BE2C (cell line): ENCODE data around the gene UBE2E2.

Experiments used
- DNase-seq: peaks from one replicate; pipeline ENCODE4 v3.0.0-alpha.2; 2020
- H3K27me3 ChIP-seq: fragments of 250-450 bp; sonication (Bioruptor Pico); 2 replicates; pipeline ENCODE4 v1.5.1; 2020; ENCODE audit warnings: mild to moderate bottlenecking
- H3K36me3 ChIP-seq: fragments of 250-450 bp; sonication (Bioruptor Pico); 2 replicates; pipeline ENCODE4 v1.5.1; 2020; ENCODE audit warnings: mild to moderate bottlenecking
- H3K4me1 ChIP-seq: fragments of 250-450 bp; sonication (Bioruptor Pico); 2 replicates; pipeline ENCODE4 v1.5.1; 2020
- H3K4me3 ChIP-seq: 2 replicates; pipeline ENCODE4 v1.5.1; 2011; ENCODE audit warnings: low read depth, low read length
- H3K9me3 ChIP-seq: fragments of 250-450 bp; sonication (Bioruptor Pico); 2 replicates; pipeline ENCODE4 v1.5.1; 2020
- TF ChIP-seq, protein P1 (sequence below): IDR thresholded peaks from 2 replicates; pipeline ENCODE4 v1.5.1; 2012; ENCODE audit warnings: mild to moderate bottlenecking, low read depth, low read length

UBE2E2 gene

DNA sequence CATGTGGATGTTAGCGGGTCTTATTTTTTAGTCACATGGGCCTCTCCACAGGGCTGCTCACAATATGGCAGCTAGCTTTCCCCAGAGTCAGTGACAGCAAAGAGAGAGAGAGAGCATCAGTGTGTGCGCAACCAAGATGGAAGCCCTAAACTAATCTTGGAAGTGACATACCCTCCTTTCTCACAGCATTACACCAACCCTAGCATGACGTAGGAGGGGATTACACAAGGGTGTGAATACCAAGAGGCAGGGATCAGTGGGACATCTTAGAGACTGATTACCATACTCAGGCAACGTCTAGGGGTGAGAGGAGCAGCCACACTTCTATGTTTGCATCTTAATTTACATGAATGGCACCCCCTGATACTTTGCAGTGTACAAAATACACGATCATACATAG lies 3.5 kb upstream of the UBE2E2 start:
- Histone ChIP-seq H3K9me3 (no peaks in the 10 kb centered on the region), H3K4me1 (no peaks in the 10 kb centered on the region), H3K4me3 (no peak overlapping the region), H3K27me3 (0 out of 2 replicates have a peak, but pooled peaks cover 4% of the 10 kb centered on the region), H3K36me3 (no peaks in the 10 kb centered on the region)
- DNase-seq: no peak
- TF ChIP-seq, protein P1, sequence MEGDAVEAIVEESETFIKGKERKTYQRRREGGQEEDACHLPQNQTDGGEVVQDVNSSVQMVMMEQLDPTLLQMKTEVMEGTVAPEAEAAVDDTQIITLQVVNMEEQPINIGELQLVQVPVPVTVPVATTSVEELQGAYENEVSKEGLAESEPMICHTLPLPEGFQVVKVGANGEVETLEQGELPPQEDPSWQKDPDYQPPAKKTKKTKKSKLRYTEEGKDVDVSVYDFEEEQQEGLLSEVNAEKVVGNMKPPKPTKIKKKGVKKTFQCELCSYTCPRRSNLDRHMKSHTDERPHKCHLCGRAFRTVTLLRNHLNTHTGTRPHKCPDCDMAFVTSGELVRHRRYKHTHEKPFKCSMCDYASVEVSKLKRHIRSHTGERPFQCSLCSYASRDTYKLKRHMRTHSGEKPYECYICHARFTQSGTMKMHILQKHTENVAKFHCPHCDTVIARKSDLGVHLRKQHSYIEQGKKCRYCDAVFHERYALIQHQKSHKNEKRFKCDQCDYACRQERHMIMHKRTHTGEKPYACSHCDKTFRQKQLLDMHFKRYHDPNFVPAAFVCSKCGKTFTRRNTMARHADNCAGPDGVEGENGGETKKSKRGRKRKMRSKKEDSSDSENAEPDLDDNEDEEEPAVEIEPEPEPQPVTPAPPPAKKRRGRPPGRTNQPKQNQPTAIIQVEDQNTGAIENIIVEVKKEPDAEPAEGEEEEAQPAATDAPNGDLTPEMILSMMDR: no peak

DNA sequence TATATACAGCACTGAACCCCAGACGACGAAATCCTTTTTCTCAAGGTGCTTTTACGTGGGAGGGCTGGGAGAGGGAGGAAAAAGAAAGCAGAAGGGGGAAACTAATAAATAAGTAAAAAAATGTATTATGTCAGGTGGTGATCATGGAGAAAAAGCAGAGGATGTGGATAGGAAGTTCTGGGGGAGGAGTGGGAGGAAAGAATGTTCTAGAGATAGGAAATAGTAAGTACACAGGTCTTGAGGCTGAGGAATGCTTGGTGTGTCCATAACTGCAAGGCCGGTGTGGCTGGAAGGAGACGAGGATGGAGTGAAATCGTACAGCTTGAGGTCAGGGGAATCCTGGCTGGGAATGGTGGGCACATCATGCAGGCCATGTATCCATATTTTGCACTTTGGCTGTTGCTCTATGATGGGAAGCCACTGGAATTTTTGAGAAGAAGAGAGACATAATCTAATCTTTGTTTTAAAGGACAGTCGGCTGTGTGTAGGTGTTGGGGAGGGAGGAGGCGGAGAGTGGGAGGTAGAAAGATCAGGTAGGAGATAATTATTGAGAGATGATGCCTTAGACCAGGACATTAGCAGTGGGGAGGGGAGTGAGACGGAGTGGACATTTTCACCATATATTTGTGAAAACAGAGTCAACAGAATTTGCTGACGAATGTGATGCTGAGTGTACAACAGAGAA lies 1.8 kb upstream of the UBE2E2 start:
- no peaks in the 10 kb centered on the region for H3K9me3 ChIP-seq
- TF ChIP-seq, protein P1: no peak
- DNase-seq: no peak
- no peaks in the 10 kb centered on the region for H3K4me1 ChIP-seq
- no peaks in the 10 kb centered on the region for H3K36me3 ChIP-seq
- 0 out of 2 replicates have a peak, but pooled peaks cover 5% of the 10 kb centered on the region for H3K27me3 ChIP-seq
- no peak overlapping the region for H3K4me3 ChIP-seq

DNA sequence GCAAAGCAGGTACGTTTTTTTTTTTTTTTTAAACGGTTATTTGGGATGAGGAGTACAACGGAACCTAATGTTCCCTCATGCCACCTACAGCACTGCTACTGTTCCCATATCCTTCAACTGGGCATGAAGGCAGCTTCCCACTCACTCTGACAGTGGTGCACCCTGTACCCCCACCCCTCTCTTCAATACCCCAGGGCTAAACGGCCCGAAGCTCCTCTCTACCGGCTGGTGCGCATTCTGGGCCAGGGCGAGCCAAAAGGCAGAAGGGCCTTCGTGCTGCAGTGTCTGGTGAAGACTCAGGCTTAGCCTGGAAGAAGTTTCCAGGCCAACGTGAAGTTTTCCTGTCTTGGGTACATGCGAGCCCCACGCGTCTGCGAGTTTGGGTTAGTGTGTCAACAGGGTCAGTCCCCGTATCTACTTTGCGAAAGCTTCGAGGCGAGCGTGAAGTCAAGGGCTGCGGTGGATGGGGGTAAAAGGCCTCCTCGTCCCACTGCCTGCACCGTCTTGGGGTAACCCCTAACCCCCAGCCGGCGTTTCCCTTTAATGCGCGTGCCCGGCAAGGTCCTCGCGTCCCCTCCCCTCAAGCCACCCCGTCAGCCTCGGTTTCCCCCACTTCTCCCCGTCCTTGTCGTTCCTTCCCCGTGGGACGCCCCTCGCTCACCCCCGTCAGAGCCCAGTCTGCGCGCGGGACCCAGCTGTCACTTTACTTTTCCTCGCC lies 765 bp upstream of the UBE2E2 start:
- Histone ChIP-seq H3K27me3 (0 out of 2 replicates have a peak, but pooled peaks cover 5% of the 10 kb centered on the region), H3K36me3 (no peaks in the 10 kb centered on the region), H3K4me1 (no peaks in the 10 kb centered on the region), H3K4me3 (peak overlapping the region; percentile 49), H3K9me3 (no peaks in the 10 kb centered on the region)
- TF ChIP-seq, protein P1: no peak
- no peak for DNase-seq

DNA sequence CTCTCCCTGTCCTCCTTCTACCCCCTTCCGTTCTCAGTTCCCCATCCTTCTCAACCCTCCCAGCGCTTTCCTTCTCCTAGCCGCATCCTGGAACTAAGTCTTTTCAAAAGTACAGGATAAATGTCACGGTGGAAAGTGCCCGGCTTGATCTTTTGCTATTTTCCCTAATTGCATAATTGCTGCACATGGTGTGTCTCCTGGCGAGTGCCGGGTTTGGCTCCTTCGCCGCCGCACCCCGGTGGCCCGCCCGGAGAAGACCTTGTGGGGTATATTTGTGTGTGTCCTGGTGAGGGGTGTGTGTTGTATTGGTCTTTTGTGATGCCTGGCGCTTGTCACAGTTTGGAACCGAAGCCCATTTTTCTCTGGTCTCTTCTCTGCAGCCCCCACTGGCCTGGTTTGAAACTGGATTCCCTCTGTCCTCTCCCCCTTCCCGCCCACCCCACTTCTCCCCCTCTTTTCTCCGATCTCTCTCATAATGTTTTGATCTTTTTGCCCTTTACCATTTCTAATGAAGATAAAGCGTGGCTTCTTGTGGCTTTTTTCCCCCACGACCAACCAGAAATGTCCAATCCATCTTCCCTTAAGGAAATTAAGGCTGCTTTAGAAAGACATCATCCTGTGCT lies 692 bp downstream of the UBE2E2 start:
- TF ChIP-seq, protein P1: no peak
- H3K4me3 ChIP-seq: peak overlapping the region; percentile 56
- 0 out of 2 replicates have a peak, but pooled peaks cover 5% of the 10 kb centered on the region for H3K27me3 ChIP-seq
- no peaks in the 10 kb centered on the region for H3K4me1 ChIP-seq
- H3K36me3 ChIP-seq: no peaks in the 10 kb centered on the region
- H3K9me3 ChIP-seq: no peaks in the 10 kb centered on the region
- DNase-seq: no peak

DNA sequence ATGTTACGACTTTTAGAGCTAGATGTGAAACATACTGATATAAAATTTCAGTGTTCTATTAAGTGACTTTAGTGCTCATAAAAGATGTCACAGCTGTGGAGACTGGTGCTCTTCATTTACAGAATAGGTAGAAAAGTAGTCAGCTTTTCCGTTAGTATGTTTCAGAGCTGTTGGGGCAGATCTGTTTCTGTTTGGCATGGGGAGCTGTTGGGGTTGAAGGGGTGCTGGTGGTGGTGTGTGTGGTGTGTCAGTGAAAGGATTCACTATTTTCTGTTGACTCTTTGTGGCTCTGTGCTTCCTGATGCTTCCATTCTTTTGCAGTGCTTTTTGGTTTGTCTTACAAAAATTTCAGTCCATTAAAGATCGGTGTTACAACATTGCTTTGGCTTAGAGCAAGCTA lies 3.2 kb downstream of the UBE2E2 start:
- Histone ChIP-seq H3K27me3 (0 out of 2 replicates have a peak, but pooled peaks cover 5% of the 10 kb centered on the region), H3K36me3 (no peaks in the 10 kb centered on the region), H3K4me3 (no peak overlapping the region), H3K4me1 (no peaks in the 10 kb centered on the region), H3K9me3 (no peaks in the 10 kb centered on the region)
- no peak for DNase-seq
- TF ChIP-seq, protein P1: no peak
